WTC11 (cell line): Measurements from ENCODE around the gene STOM. TPM values are rescaled to one million over a fixed set of nuclear protein-coding genes. Genes with fewer than 3 reads are reported as not detected.

ENCODE experiments used
- ATAC-seq: fragments of 200-7000 bp; cut with Tn5 transposase; 2 replicates; pipeline ENCODE4 v1.10.0; 2021; ENCODE audit warnings: mild to moderate bottlenecking, moderate library complexity
- CTCF ChIA-PET: fragments of 300-600 bp; sonication (Branson Sonifier 250); formaldehyde crosslinking; loops from one replicate; lab custom pipeline; 2021; ENCODE audit warnings: antibody characterized with exemption; lab: Charles Lee
- POLR2A ChIA-PET: fragments of 350-600 bp; sonication (Branson Sonifier 250); formaldehyde crosslinking; loops from one replicate; lab custom pipeline; 2021; ENCODE audit warnings: antibody characterized with exemption; lab: Charles Lee
- DNase-seq: peaks from one replicate; pipeline ENCODE4 v3.0.0; 2021; ENCODE audit warnings: low spot score
- H3K27ac Mint-ChIP-seq: 2 replicates; pipeline ENCODE4 v1.8.0; 2021; ENCODE audit warnings: mixed read lengths
- H3K27me3 Mint-ChIP-seq: 2 replicates; pipeline ENCODE4 v1.8.0; 2021; ENCODE audit warnings: low read depth, mild to moderate bottlenecking, moderate library complexity, mixed read lengths
- H3K36me3 Mint-ChIP-seq: 2 replicates; pipeline ENCODE4 v1.8.0; 2021; ENCODE audit warnings: mixed read lengths
- H3K4me1 Mint-ChIP-seq: 2 replicates; pipeline ENCODE4 v1.8.0; 2022; ENCODE audit warnings: mixed read lengths
- H3K4me3 Mint-ChIP-seq: 2 replicates; pipeline ENCODE4 v1.8.0; 2021; ENCODE audit warnings: mild to moderate bottlenecking, moderate library complexity, mixed read lengths
- H3K9me3 Mint-ChIP-seq: 2 replicates; pipeline ENCODE4 v1.8.0; 2021; ENCODE audit warnings: mixed read lengths
- ATF1 ChIP-seq: sonication (generic); formaldehyde crosslinking; IDR thresholded peaks from 2 replicates; pipeline ENCODE4 v1.8.1; 2023; ENCODE audit warnings: mild to moderate bottlenecking, moderate library complexity, missing genetic modification reagents
- ATF3 ChIP-seq: sonication (generic); formaldehyde crosslinking; conservative IDR thresholded peaks from 2 replicates; pipeline ENCODE4 v1.8.1; 2022; ENCODE audit warnings: mild to moderate bottlenecking, missing genetic modification reagents
- CREM ChIP-seq: sonication (generic); formaldehyde crosslinking; IDR thresholded peaks from 2 replicates; pipeline ENCODE4 v1.8.1; 2022; ENCODE audit warnings: mild to moderate bottlenecking, missing genetic modification reagents, moderate library complexity
- ELF4 ChIP-seq: sonication (generic); formaldehyde crosslinking; IDR thresholded peaks from 2 replicates; pipeline ENCODE4 v1.8.1; 2022; ENCODE audit warnings: low read depth, mild to moderate bottlenecking, moderate library complexity, missing genetic modification reagents
- FOXJ3 ChIP-seq: sonication (generic); formaldehyde crosslinking; IDR thresholded peaks from 2 replicates; pipeline ENCODE4 v1.9.0; 2021; ENCODE audit warnings: missing genetic modification reagents, mild to moderate bottlenecking, borderline replicate concordance
- GRHL2 ChIP-seq: fragments of 250-450 bp; sonication (Bioruptor Pico); IDR thresholded peaks from 2 replicates; pipeline ENCODE4 v1.8.0; 2022; ENCODE audit warnings: mild to moderate bottlenecking, moderate library complexity; ENCODE audit not compliant: insufficient replicate concordance, severe bottlenecking
- IRF1 ChIP-seq: sonication (generic); formaldehyde crosslinking; IDR thresholded peaks from 2 replicates; pipeline ENCODE4 v1.8.0; 2023; ENCODE audit warnings: missing genetic modification reagents
- JUN ChIP-seq: sonication (generic); formaldehyde crosslinking; IDR thresholded peaks from 2 replicates; pipeline ENCODE4 v1.8.0; 2023; ENCODE audit warnings: mild to moderate bottlenecking, missing genetic modification reagents
- MYBL2 ChIP-seq: sonication (generic); formaldehyde crosslinking; IDR thresholded peaks from 2 replicates; pipeline ENCODE4 v1.8.1; 2023; ENCODE audit warnings: mild to moderate bottlenecking, moderate library complexity, missing genetic modification reagents
- NFE2L1 ChIP-seq: sonication (generic); formaldehyde crosslinking; IDR thresholded peaks from 2 replicates; pipeline ENCODE4 v1.8.1; 2023; ENCODE audit warnings: missing genetic modification reagents
- NFYB ChIP-seq: sonication (generic); formaldehyde crosslinking; conservative IDR thresholded peaks from 2 replicates; pipeline ENCODE4 v1.8.0; 2022; ENCODE audit warnings: low read depth, missing genetic modification reagents
- NR3C1 ChIP-seq: sonication (generic); formaldehyde crosslinking; conservative IDR thresholded peaks from 2 replicates; pipeline ENCODE4 v1.8.1; 2023; ENCODE audit warnings: low read depth, mild to moderate bottlenecking, missing genetic modification reagents
- PRRX2 ChIP-seq: fragments of 250-450 bp; sonication (Bioruptor Pico); IDR thresholded peaks from 2 replicates; pipeline ENCODE4 v1.8.0; 2021; ENCODE audit warnings: mild to moderate bottlenecking
- SMAD4 ChIP-seq: sonication (generic); formaldehyde crosslinking; IDR thresholded peaks from 2 replicates; pipeline ENCODE4 v1.8.0; 2022; ENCODE audit warnings: mild to moderate bottlenecking, missing genetic modification reagents
- STAT6 ChIP-seq: sonication (generic); formaldehyde crosslinking; conservative IDR thresholded peaks from 2 replicates; pipeline ENCODE4 v1.8.1; 2023; ENCODE audit warnings: mild to moderate bottlenecking, low read depth, missing genetic modification reagents, moderate library complexity
- TCF7 ChIP-seq: sonication (generic); formaldehyde crosslinking; IDR thresholded peaks from 2 replicates; pipeline ENCODE4 v1.8.0; 2022; ENCODE audit warnings: mild to moderate bottlenecking, low read depth, missing genetic modification reagents, moderate library complexity
- TEAD4 ChIP-seq: sonication (generic); formaldehyde crosslinking; IDR thresholded peaks from 2 replicates; pipeline ENCODE4 v1.8.0; 2022; ENCODE audit warnings: mild to moderate bottlenecking, missing genetic modification reagents
- ZNF232 ChIP-seq: sonication (generic); formaldehyde crosslinking; IDR thresholded peaks from 2 replicates; pipeline ENCODE4 v1.8.0; 2022; ENCODE audit warnings: mild to moderate bottlenecking, missing genetic modification reagents
- ZNF416 ChIP-seq: fragments of 250-450 bp; sonication (Bioruptor Pico); IDR thresholded peaks from 2 replicates; pipeline ENCODE4 v1.9.0; 2021; ENCODE audit warnings: mild to moderate bottlenecking, inconsistent platforms
- ZNF671 ChIP-seq: fragments of 250-450 bp; sonication (Bioruptor Pico); IDR thresholded peaks from 2 replicates; pipeline ENCODE4 v1.8.0; 2021; ENCODE audit warnings: mild to moderate bottlenecking
- total RNA-seq: library from RNA; stranded (reverse); gene quantifications from 3 replicates; pipeline ENCODE4 v1.2.3, GENCODE V29; 2021
- TF ChIP-seq, protein P1 (sequence below): fragments of 250-450 bp; sonication (Bioruptor Pico); IDR thresholded peaks from 2 replicates; pipeline ENCODE4 v2.1.2; 2022; ENCODE audit warnings: mild to moderate bottlenecking, moderate library complexity
- TF ChIP-seq, protein P2 (sequence below): sonication (generic); formaldehyde crosslinking; IDR thresholded peaks from 2 replicates; pipeline ENCODE4 v1.8.0; 2022; ENCODE audit warnings: mild to moderate bottlenecking, missing genetic modification reagents
- TF ChIP-seq, protein P3 (sequence below): sonication (generic); formaldehyde crosslinking; IDR thresholded peaks from 2 replicates; pipeline ENCODE4 v1.8.1; 2022; ENCODE audit warnings: missing genetic modification reagents, borderline replicate concordance
- TF ChIP-seq, protein P4 (sequence below): fragments of 250-450 bp; sonication (Bioruptor Pico); IDR thresholded peaks from 2 replicates; pipeline ENCODE4 v1.9.0; 2021; ENCODE audit warnings: mild to moderate bottlenecking, borderline replicate concordance

The STOM gene
- total RNA-seq, 1 experiment from 2014 or later, result 32.9 TPM

GRCh38 chr9:121364886-121365285 is 5.2 kb downstream of the STOM start:
- 0 out of 2 replicates have a peak, but pooled peaks cover 3% of the 10 kb centered on the region for H3K36me3 Mint-ChIP-seq
- TF ChIP-seq GRHL2 (CRISPR knock-in tag) (no peak), JUN (CRISPR knock-in tag) (no peak), NFYB (CRISPR knock-in tag) (no peak), ZNF416 (CRISPR knock-in tag) (no peak), SMAD4 (no peak), PRRX2 (CRISPR knock-in tag) (no peak), FOXJ3 (CRISPR knock-in tag) (no peak), IRF1 (CRISPR knock-in tag) (no peak), STAT6 (CRISPR knock-in tag) (no peak), ELF4 (CRISPR knock-in tag) (no peak), NFE2L1 (CRISPR knock-in tag) (no peak), ATF3 (CRISPR knock-in tag) (no peak)
- TF ChIP-seq, protein P1, sequence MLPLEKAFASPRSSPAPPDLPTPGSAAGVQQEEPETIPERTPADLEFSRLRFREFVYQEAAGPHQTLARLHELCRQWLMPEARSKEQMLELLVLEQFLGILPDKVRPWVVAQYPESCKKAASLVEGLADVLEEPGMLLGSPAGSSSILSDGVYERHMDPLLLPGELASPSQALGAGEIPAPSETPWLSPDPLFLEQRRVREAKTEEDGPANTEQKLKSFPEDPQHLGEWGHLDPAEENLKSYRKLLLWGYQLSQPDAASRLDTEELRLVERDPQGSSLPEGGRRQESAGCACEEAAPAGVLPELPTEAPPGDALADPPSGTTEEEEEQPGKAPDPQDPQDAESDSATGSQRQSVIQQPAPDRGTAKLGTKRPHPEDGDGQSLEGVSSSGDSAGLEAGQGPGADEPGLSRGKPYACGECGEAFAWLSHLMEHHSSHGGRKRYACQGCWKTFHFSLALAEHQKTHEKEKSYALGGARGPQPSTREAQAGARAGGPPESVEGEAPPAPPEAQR (CRISPR knock-in tag), result no peak
- TF ChIP-seq, protein P2, sequence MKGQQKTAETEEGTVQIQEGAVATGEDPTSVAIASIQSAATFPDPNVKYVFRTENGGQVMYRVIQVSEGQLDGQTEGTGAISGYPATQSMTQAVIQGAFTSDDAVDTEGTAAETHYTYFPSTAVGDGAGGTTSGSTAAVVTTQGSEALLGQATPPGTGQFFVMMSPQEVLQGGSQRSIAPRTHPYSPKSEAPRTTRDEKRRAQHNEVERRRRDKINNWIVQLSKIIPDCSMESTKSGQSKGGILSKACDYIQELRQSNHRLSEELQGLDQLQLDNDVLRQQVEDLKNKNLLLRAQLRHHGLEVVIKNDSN (CRISPR knock-in tag), result no peak
- TF ChIP-seq, protein P3, sequence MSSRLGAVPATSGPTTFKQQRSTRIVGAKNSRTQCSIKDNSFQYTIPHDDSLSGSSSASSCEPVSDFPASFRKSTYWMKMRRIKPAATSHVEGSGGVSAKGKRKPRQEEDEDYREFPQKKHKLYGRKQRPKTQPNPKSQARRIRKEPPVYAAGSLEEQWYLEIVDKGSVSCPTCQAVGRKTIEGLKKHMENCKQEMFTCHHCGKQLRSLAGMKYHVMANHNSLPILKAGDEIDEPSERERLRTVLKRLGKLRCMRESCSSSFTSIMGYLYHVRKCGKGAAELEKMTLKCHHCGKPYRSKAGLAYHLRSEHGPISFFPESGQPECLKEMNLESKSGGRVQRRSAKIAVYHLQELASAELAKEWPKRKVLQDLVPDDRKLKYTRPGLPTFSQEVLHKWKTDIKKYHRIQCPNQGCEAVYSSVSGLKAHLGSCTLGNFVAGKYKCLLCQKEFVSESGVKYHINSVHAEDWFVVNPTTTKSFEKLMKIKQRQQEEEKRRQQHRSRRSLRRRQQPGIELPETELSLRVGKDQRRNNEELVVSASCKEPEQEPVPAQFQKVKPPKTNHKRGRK (CRISPR knock-in tag), result no peak
- H3K4me3 Mint-ChIP-seq, result no peak overlapping the region
- H3K27ac Mint-ChIP-seq, result no peak overlapping the region
- no peaks in the 10 kb centered on the region for H3K9me3 Mint-ChIP-seq
- peaks cover 32% of the 10 kb centered on the region for H3K4me1 Mint-ChIP-seq
- CTCF ChIA-PET, result interaction anchor here (1.1 to 1.2 kb wide), 2 partner anchors 35 to 45 kb away, joined by 3 to 4 read pairs; no protein-coding TSS in a partner anchor
- ATAC-seq, result no peak
- no peak for DNase-seq
- POLR2A ChIA-PET, result no interaction called here
- H3K27me3 Mint-ChIP-seq, result peaks cover 21% of the 10 kb centered on the region

DNA sequence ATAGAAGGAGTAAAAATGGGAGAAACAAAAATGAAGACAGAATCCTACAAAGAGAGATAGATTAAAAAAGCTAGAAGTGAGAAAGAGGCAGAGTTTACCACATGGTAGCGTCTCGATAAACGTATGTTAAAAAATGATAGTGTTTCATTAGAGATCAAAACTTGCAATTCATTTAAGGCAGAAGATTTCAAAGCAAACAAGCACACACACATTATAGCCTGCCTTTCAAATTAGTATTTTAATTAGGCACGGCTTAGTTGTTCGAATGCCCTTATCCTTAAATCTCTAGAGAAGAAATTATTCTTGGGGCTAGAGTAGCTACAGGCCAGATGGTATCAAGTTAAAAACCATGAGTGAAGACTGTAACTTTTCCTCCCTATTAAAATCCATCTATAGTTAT is 6.0 kb downstream of the STOM start:
- Mint-ChIP-seq H3K27ac (no peak overlapping the region), H3K4me1 (peaks cover 31% of the 10 kb centered on the region), H3K4me3 (no peak overlapping the region), H3K36me3 (0 out of 2 replicates have a peak, but pooled peaks cover 3% of the 10 kb centered on the region), H3K9me3 (no peaks in the 10 kb centered on the region), H3K27me3 (peaks cover 13% of the 10 kb centered on the region)
- ChIA-PET POLR2A (no interaction called here), CTCF (interaction anchor here (1.1 to 1.2 kb wide), 2 partner anchors 36 to 44 kb away, joined by 3 to 4 read pairs; no protein-coding TSS in a partner anchor)
- ATAC-seq (no peak), DNase-seq (no peak)
- TF ChIP-seq ATF1 (CRISPR knock-in tag) (no peak), CREM (CRISPR knock-in tag) (no peak), TCF7 (no peak), ZNF232 (CRISPR knock-in tag) (no peak), ZNF671 (CRISPR knock-in tag) (no peak), NFYB (CRISPR knock-in tag) (no peak), MYBL2 (CRISPR knock-in tag) (no peak), TEAD4 (no peak), NR3C1 (no peak), PRRX2 (CRISPR knock-in tag) (no peak)
- TF ChIP-seq, protein P4, sequence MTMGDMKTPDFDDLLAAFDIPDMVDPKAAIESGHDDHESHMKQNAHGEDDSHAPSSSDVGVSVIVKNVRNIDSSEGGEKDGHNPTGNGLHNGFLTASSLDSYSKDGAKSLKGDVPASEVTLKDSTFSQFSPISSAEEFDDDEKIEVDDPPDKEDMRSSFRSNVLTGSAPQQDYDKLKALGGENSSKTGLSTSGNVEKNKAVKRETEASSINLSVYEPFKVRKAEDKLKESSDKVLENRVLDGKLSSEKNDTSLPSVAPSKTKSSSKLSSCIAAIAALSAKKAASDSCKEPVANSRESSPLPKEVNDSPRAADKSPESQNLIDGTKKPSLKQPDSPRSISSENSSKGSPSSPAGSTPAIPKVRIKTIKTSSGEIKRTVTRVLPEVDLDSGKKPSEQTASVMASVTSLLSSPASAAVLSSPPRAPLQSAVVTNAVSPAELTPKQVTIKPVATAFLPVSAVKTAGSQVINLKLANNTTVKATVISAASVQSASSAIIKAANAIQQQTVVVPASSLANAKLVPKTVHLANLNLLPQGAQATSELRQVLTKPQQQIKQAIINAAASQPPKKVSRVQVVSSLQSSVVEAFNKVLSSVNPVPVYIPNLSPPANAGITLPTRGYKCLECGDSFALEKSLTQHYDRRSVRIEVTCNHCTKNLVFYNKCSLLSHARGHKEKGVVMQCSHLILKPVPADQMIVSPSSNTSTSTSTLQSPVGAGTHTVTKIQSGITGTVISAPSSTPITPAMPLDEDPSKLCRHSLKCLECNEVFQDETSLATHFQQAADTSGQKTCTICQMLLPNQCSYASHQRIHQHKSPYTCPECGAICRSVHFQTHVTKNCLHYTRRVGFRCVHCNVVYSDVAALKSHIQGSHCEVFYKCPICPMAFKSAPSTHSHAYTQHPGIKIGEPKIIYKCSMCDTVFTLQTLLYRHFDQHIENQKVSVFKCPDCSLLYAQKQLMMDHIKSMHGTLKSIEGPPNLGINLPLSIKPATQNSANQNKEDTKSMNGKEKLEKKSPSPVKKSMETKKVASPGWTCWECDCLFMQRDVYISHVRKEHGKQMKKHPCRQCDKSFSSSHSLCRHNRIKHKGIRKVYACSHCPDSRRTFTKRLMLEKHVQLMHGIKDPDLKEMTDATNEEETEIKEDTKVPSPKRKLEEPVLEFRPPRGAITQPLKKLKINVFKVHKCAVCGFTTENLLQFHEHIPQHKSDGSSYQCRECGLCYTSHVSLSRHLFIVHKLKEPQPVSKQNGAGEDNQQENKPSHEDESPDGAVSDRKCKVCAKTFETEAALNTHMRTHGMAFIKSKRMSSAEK (CRISPR knock-in tag), result no peak
